Measurements from ENCODE around the gene RFX4.
A peak's percentile ranks its signal among the peaks of the same experiment; 100 is the strongest.

RFX4 gene

GRCh38 chr12:106655577-106655976 lies 72.8 kb downstream of the RFX4 start:
- DNase-seq (ENCODE audit: low read depth): peak; percentile 1
- H3K4me3 ChIP-seq (ENCODE audit: low read depth, low read length): no peak overlapping the region
- TF ChIP-seq CTCF (conservative IDR thresholded peaks at IDR 0.05; ENCODE audit: low read depth, low read length): no peak

GRCh38 chr12:106657488-106657887 lies 74.7 kb downstream of the RFX4 start:
- DNase-seq (ENCODE audit: low read depth): no peak
- no peak overlapping the region for H3K4me3 ChIP-seq (ENCODE audit: low read depth, low read length)
- no peak for TF ChIP-seq CTCF (conservative IDR thresholded peaks at IDR 0.05; ENCODE audit: low read depth, low read length)

- no peak for DNase-seq (ENCODE audit: low read depth)
- no peak for TF ChIP-seq CTCF (conservative IDR thresholded peaks at IDR 0.05; ENCODE audit: low read depth, low read length)
- no peak overlapping the region for H3K4me3 ChIP-seq (ENCODE audit: low read depth, low read length)
Measured at GRCh38 chr12:106663385-106663784, 80.6 kb downstream of the RFX4 start.

GRCh38 chr12:106669216-106669615 lies 86.4 kb downstream of the RFX4 start:
- TF ChIP-seq CTCF (conservative IDR thresholded peaks at IDR 0.05; ENCODE audit: low read depth, low read length): no peak
- DNase-seq (ENCODE audit: low read depth): no peak
- H3K4me3 ChIP-seq (ENCODE audit: low read depth, low read length): no peak overlapping the region

GRCh38 chr12:106670131-106670530 lies 87.3 kb downstream of the RFX4 start:
- no peak for DNase-seq (ENCODE audit: low read depth)
- no peak for TF ChIP-seq CTCF (conservative IDR thresholded peaks at IDR 0.05; ENCODE audit: low read depth, low read length)
- no peak overlapping the region for H3K4me3 ChIP-seq (ENCODE audit: low read depth, low read length)

DNA sequence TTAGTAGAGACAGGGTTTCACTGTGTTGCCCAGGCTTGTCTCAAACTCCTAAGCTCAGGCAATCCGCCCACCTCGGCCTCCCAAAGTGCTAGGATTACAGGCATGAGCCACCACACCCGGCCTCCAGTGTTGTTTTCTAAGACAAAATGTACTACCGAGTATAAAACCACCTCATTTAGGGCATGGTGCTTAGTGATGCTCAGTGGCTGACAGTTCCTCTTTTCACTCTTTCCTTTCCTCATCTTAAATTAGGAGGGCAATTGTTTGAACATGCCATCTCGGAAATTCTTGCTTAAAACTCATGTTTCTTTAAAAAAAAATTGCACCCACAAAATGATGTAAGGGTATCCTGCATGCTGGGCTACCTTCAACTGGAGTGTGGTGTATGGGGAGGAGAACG lies 89.0 kb downstream of the RFX4 start:
- TF ChIP-seq CTCF (conservative IDR thresholded peaks at IDR 0.05; ENCODE audit: low read depth, low read length): no peak
- H3K4me3 ChIP-seq (ENCODE audit: low read depth, low read length): no peak overlapping the region
- no peak for DNase-seq (ENCODE audit: low read depth)

- no peak for TF ChIP-seq CTCF (conservative IDR thresholded peaks at IDR 0.05; ENCODE audit: low read depth, low read length)
- no peak for DNase-seq (ENCODE audit: low read depth)
- no peak overlapping the region for H3K4me3 ChIP-seq (ENCODE audit: low read depth, low read length)
Measured at GRCh38 chr12:106672314-106673025, 89.7 kb downstream of the RFX4 start.
